ENCODE results near the gene MED26. TPM values are rescaled to one million over a fixed set of nuclear protein-coding genes. Genes with fewer than 3 reads are reported as not detected.
"Not testable (repeated sequence)": the region's sequence is repeated elsewhere in the genome, so short reads cannot be mapped to it uniquely, and the experiment has no call there.

MED26 gene
- total RNA-seq, 3 donors from 2014 or later, result 10.8 to 12.0 (median 11.2) TPM

DNA sequence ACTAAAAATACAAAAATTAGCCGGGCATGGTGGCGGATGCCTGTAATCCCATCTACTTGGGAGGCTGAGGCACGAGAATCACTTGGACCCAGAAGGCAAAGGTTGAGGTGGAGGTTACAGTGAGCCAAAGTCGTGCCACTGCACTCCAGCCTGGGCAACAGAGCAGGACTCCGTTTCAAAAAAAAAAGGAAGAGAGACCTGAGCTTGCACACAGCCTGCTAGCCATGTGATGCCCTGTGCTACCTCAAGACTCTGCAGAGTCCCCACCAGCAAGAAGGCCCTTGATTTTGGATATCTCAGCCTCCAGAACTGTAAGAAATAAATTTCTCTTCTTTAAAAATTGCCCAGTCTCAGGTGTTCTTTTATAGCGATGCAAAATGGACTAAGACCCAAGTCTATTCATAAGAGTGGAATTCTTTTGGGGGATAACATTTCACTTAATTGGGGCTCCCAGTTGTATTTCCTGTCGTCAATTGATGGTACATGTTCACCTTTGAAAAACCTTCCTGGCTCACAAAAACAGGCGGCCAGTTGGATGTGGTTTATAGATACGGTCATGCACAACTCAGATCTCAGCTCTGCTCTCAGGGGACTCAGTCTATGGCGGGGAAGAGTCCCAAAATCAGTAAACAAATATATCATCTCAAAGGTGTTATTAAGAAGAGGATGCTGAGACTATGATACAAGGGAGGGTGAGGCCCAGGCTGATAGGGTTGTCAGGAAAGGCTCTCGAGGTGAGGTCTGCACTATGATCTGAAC is 83.4 kb downstream of the MED26 start:
- intact Hi-C loops (cut with DNase I, micrococcal nuclease), result no loop called here
- Histone ChIP-seq H3K4me3 (no peak overlapping the region), H3K36me3 (ENCODE audit: low read depth) (no peaks in the 10 kb centered on the region), H3K4me1 (ENCODE audit: low read depth) (peaks cover 21% of the 10 kb centered on the region), H3K9me3 (no peaks in the 10 kb centered on the region)
- DNase-seq (no peak), ATAC-seq (no peak)
- TF ChIP-seq, protein P1, sequence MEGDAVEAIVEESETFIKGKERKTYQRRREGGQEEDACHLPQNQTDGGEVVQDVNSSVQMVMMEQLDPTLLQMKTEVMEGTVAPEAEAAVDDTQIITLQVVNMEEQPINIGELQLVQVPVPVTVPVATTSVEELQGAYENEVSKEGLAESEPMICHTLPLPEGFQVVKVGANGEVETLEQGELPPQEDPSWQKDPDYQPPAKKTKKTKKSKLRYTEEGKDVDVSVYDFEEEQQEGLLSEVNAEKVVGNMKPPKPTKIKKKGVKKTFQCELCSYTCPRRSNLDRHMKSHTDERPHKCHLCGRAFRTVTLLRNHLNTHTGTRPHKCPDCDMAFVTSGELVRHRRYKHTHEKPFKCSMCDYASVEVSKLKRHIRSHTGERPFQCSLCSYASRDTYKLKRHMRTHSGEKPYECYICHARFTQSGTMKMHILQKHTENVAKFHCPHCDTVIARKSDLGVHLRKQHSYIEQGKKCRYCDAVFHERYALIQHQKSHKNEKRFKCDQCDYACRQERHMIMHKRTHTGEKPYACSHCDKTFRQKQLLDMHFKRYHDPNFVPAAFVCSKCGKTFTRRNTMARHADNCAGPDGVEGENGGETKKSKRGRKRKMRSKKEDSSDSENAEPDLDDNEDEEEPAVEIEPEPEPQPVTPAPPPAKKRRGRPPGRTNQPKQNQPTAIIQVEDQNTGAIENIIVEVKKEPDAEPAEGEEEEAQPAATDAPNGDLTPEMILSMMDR (IDR thresholded peaks at IDR 0.05), result no peak

GRCh38 chr19:16543734-16544133 is 84.3 kb downstream of the MED26 start:
- H3K4me3 ChIP-seq; intact Hi-C loops (cut with DNase I, micrococcal nuclease); ATAC-seq; H3K9me3 ChIP-seq; H3K36me3 ChIP-seq (ENCODE audit: low read depth); DNase-seq: not testable (repeated sequence)
- peaks cover 21% of the 10 kb centered on the region for H3K4me1 ChIP-seq (ENCODE audit: low read depth)

- peak overlapping the region; percentile 96 for H3K4me3 ChIP-seq
- H3K9me3 ChIP-seq, result no peaks in the 10 kb centered on the region
- TF ChIP-seq, protein P1 (IDR thresholded peaks at IDR 0.05), result no peak
- H3K4me1 ChIP-seq (ENCODE audit: low read depth), result peaks cover 21% of the 10 kb centered on the region
- DNase-seq, result no peak
- no peaks in the 10 kb centered on the region for H3K36me3 ChIP-seq (ENCODE audit: low read depth)
- intact Hi-C loops (cut with DNase I, micrococcal nuclease), result no loop called here
- ATAC-seq, result no peak
These were observed 85.0 kb downstream of the MED26 start for GRCh38 chr19:16542910-16543472.

DNA sequence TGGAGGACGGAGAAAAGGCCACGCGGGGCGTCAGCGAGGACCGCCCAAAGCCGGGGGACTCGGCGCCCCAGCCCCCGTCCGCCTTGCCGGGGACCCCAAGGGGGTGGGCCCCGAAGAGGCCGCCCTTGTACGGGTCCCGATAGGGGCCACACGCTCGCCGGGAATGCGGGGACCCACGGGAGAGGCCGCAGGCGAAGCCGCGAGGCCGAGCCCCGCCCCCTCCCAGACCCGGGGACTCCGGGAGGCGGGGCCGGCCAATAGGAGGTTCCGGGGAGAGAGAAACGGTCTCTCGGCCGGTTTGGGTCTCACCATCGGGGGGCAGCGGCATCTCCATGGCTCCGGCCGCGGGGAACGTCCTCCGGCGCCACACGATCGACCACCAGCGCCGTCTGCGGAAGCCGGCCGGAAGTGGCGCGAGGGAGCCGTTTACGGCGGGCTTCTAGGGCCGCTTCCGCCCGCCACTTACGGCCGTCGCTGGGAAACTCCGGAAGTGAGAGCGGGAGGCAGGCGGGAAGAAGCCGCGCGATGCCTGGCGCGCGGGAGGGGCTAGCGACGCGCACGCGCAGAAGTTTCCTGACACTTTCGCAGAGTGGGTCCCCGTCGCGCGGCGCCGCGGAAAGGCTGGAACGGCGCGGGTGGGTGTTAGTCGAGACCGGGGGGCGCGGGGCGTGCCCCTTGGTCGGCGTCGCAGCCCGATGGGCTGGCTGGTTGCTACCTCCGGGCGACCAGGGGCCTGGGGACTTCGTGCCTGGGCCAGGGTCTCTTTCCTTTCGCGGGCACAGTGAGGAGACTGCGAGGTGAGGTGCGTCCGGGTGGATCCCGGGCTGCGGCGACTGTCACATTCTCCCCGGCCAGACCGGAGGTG is 85.7 kb downstream of the MED26 start, which contains the start of gene CHERP:
CHERP (minus strand) TSS at position 393 of the 865 bp plus-strand sequence; CDS start at position 334, 59 bp downstream.
- peak; percentile 95 to 97 (median 95) for DNase-seq
- TF ChIP-seq, protein P1 (IDR thresholded peaks at IDR 0.05), result no peak
- peak; percentile 99 for ATAC-seq
- intact Hi-C loops (cut with DNase I, micrococcal nuclease), result no loop called here
- Histone ChIP-seq H3K4me1 (ENCODE audit: low read depth) (peaks cover 21% of the 10 kb centered on the region), H3K9me3 (no peaks in the 10 kb centered on the region), H3K36me3 (ENCODE audit: low read depth) (no peaks in the 10 kb centered on the region), H3K4me3 (peak within 1 kb of the TSS; percentile 96)

DNA sequence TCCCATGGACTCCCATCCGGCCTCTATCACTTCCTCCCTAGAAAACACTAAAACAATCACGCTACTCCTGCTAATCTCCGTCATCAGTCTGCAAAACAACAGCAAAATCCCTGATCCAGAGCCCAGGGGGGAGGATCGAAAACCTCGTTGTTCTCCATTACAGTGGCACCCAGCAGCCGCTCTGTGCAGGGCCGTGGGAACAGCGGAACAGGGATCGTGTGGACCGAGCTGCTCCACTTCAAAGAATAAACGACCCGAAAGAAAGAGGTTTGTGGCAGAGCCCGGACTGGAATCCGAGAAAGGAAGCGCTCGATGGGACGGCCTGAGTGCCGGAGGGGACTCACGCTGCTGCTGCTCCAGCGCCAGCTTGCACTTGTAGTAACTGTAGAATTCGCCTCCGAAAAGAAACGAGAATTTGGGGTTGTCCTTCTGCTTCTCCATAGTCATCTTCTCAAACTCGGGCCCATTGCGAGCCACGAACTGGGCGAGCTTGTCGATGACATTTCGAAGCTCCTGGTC is 86.4 kb downstream of the MED26 start:
- ATAC-seq (peak; percentile 1), DNase-seq (no peak)
- Histone ChIP-seq H3K4me1 (ENCODE audit: low read depth) (peaks cover 21% of the 10 kb centered on the region), H3K36me3 (ENCODE audit: low read depth) (no peaks in the 10 kb centered on the region), H3K4me3 (peak overlapping the region; percentile 96), H3K9me3 (no peaks in the 10 kb centered on the region)
- TF ChIP-seq, protein P1 (IDR thresholded peaks at IDR 0.05), result no peak
- intact Hi-C loops (cut with DNase I, micrococcal nuclease), result no loop called here
